Endometrial microvascular endothelial cells (primary cell): ENCODE measurements around the gene EID2B. TPM values are rescaled to one million over a fixed set of nuclear protein-coding genes. Genes with fewer than 3 reads are reported as not detected.

Source experiments
- in situ Hi-C: cut with HindIII; loops from 2 replicates; pipeline ENCODE4 v1.10.0; 2017; ENCODE audit warnings: low sequenced_read_pairs, low pct_unique_long_range_greater_than_20kb; ENCODE audit errors: inconsistent ontology term
- total RNA-seq: library from RNA; depleted of rRNA; stranded (reverse); fragments of >200 nt; gene quantifications from one replicate; pipeline ENCODE4 v1.2.3, GENCODE V29; 2015; ENCODE audit errors: inconsistent ontology term

EID2B gene, protein sequence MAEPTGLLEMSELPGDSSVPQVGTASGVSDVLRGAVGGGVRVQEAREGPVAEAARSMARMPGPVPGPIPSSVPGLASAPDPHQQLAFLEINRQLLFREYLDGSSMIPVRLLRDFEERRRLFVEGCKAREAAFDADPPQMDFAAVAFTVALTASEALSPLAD
- 2.3 TPM for total RNA-seq

DNA sequence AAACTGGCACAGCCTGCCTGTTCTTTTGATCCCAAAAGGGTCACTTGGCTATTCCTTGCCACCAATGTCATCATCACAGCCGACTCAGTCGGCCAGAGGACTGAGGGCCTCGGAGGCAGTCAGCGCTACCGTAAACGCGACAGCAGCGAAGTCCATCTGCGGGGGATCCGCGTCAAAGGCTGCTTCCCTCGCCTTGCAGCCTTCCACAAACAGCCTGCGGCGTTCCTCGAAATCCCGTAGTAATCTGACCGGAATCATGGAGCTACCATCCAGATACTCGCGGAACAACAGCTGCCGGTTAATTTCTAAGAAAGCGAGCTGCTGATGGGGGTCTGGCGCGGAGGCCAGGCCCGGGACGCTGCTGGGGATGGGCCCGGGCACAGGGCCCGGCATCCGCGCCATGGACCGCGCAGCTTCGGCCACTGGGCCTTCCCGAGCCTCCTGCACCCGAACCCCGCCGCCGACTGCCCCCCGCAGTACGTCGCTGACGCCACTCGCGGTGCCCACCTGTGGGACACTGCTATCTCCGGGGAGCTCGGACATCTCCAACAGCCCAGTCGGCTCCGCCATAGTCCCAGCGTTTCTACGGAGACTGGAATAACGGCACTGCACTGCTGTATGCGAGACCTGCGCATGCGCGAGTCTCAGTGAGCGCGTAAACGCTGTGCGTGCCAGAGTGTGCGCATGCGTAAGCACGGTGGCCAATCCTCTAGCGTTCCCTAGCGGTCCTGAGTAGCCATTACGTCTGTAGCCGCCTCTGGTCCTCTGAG, at the start of gene EID2B:
TSS of gene EID2B (minus strand) at position 620 of the 770 bp plus-strand sequence. CDS start at position 570, 50 bp downstream.
- in situ Hi-C loops, result no loop called here

DNA sequence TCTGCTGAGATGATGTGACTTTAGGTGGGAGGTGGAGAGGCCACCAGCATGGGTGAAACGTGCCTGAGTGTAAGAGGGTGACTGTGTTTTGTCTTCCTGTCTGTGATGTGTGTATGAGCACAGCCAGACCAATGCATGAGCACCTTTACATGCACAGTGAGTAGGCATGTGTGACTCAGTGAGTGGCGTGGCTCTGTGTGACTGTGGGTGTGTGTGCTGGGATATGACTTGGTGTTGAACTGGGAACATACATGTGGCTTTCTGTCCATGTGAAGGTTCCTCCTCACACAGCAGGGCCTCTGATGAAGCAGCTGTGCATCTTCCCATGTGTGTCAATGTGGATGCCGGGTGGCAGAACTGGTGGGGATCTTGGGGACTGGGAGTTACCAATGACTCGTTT, 49.8 kb upstream of the EID2B start:
- in situ Hi-C loops, result no loop called here

DNA sequence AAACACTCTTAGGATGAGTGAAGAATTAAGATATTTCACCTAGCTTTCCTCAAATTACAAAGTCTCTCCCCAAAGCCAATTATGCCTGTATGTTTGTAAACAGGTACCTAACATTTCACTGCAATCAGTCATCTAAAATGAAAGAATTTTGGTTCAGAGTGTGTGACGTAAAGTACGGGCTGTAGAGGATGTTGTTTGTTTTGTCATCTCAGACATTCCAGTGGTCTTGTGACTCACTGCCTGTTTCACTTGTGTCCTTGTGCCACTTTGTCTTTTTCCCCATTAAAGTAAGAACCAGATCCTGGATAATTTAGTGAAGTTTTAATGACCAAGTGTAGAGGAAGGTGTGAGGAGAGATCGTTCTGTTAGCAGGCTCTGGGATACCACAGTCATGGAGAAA, 36.0 kb upstream of the EID2B start:
- in situ Hi-C loops, result no loop called here

DNA sequence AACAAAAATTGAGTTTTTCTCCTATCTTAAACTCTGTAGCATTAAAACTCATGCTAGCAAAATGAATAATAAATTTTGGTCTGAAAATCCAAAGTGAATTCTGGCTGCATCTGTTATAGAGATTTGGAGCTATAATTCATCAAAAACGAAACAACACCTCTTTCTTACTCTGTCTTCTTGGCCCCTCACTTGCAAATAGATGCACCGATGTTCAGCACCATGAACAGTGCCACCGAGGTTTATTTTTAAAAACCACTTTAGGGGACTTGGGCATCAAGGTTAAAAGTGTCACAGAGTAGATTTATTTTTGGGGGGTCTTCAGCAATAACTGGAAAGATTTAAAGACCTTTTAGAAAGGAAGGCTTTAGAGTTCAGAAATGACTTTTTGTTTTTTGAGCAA, 33.4 kb upstream of the EID2B start:
- in situ Hi-C loops, result no loop called here

DNA sequence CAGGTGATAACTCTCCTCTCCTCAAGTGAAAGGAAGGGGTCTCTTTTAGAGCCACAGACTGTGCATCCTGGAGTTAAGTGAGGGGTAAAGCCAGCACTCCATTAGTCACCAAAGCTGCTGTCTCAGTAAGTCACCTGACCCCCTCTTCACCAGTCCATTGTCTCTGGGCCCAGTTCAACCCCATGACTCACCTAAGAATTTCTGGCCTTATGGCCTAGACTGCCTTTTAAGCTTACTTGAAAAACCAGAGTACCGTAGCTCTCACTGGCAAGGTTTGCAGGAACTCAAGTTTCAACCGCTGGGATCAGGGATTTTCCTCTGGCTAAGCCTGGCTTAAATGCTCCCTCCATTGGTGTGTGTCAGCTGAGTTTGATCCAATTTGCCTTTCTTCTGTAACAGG, 30.8 kb upstream of the EID2B start:
- in situ Hi-C loops, result no loop called here

DNA sequence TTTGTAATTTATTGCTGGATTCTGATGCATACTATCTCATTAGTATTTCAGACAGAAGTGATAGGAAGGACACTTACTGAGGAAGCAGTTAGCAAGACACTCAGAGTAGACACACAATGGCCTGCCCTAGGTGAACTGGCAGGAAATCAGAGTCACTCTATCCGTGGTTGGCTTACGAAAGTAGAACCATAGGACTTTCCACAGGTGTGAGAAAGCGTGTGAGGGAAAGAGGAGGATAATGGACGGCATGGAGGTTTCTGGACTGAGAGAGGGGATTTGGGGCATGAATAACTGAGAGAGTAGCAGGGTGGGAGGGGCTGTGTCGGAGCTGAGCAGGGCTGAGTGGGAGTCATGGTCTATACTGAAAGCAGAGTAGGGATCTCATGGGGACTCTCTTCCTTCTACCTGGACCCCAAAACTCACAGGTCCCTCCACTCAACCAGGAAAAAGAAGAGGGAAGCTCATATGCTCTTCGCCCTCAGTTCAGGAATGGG, 26.0 kb upstream of the EID2B start:
- in situ Hi-C loops, result no loop called here

DNA sequence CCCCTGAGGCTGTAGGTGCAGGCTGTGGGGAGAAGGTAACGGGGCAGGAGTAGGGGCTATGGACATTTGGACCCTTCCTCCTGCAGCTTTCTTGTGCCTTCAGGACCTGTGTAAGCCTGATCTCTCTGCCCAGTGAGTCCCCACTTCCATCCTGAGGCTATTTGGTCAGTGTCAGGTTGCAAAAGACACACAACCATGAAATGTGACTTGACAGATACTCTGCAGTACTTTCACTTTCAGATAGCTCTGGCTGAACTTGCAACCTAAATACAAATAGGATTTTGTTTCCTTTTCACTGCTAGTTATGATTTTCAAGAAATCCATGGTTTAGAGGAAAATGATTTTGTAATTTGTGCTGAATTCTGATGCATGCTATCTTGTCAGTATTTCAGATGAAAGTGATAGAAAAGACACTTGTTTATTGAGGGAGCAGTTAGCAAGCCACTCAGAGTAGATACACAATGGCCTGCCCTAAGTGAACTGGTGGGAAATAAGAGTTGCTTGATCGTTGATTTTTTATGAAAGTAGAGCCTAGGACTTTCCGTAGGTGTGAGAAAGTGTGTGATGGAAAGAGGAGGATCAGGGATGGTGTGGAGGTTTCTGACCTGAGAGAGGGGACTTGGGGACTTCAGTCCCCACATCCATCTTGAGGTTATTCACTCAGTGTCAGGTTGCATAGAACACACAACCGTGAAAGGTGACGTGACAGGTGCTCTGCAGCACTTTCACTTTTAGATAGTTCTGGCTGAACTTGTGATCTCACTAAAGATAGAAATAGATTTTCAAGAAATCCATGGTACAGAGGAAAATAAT, 25.4 kb upstream of the EID2B start:
- in situ Hi-C loops, result no loop called here

DNA sequence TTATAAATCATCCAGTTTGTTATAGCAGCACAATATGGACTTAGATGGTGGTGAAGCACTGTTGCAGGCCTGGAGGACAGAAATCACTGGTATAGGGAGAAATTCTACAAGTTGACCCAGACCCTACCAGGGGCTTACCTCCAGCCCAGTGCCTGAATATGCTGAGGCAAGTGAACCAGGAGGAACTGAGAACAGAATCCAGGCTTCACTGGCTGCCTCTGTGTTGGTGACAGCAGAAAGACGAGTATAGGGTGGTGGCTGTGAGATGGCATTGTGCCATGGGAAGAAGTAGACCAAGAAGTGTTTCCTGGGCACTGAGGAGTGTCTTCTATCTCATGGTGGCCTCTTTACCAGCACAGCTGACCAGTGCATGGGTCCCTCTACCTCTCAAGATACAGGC, 23.2 kb upstream of the EID2B start:
- in situ Hi-C loops, result no loop called here

DNA sequence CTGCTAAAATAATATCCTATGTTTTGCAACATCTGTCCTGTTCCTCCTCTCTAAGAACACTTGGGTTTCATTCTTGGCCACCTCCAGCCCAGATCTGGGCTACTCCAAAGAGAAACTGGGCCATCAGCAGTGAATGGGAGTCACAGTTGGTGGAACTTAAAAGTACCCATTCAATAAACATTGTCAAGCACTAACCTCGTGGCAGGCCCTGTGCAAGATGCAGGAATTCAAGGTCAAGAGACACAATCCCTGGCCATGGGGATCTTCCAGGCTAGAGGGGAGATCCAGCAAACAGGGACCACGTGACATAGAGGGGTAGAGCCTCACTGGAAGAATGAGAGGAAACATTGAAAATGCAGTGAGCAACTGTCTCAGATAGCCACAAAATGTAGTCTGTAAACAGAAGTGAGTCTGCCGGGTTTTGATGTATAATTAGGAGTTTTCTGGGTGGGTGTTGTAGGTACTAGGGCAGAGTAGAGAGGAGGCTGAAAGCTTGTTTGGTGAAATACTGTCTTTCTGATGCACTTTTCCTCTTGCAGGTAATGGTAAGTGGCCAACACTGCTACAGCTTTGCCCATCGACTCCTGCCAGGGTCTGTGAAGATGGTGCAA, 22.2 kb upstream of the EID2B start:
- in situ Hi-C loops, result no loop called here

DNA sequence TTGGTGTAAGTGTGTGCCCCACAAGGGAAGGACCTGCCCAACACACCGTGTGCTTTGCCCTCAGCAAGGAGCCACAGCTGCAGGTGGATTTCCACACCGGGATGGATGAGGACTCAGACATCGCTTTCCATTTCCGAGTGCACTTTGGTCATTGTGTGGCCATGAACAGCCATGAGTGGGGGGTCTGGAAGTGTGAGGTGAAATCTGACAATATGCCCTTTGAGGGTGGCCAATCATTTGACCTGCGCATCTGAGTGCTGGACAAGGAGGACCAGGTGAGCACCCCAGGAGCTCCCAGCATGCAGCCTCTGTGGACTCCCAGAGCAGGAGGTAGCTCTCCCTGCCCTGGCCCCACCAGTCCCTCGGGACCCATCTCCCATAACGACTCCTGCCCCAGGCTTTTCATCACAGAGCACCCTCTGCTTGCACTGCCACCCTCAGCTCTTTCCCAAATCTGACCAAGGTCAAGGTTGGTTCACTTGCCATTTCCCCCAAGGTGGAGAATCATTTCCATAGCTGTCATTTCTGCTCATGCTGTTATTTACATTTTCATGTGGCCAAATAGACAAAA, 20.5 kb upstream of the EID2B start:
- in situ Hi-C loops, result no loop called here

DNA sequence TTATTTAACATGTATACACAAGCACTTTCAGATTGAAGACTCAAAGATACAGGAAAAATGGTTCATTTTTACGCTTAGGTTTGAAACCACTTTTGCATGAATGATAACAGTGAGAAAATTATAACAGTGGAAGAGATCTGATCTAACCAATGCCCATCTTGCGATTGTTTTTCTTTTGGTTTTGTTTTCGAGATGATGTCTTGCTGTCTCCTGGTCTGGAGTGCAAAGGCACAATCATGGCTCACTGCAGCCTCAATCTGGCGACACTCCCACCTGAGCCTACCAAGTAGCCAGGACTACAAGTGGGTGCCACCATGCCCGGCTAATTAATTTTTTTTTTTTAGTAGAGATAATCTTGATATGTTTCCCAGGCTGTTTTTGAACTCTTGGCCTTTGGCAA, 17.5 kb upstream of the EID2B start:
- in situ Hi-C loops, result no loop called here

DNA sequence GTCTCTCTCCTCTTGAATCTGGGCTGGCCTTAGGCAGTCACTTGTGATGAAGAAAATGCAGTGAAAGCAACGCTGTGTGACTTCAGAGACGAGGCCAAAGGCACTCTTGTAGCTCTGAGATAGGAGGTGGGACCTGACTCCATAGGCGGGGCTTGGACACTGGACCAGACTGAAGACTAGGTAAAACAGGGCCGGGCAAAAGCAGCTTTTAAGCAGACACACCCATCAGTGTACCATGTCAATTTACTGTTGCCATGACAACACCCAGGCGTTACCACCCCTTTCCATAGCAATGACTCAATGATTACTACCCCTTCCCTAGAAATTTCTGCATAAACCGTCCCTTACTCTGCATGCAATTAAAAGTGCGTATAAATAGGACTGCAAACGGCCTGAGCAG, 13.9 kb upstream of the EID2B start:
- in situ Hi-C loops, result no loop called here

DNA sequence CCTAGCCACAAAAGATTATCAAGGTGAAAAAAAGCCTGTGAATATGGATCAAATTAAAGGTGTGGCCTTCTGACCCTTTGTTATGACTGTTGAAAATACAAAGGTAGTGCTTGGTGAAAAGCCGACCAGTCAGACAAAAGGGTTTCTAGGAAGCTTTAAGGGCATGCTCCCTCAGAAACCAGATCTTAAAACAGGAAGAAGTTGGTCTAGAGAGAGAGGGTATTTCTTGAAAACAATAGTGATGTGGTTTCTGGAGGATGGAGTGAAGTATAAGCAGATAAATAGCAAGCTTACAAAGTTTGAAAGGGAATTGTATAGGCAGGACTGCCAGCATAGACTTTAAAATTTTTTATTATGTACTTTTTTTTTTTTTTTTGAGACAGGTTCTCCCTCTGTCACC, 12.3 kb upstream of the EID2B start:
- in situ Hi-C loops, result no loop called here

DNA sequence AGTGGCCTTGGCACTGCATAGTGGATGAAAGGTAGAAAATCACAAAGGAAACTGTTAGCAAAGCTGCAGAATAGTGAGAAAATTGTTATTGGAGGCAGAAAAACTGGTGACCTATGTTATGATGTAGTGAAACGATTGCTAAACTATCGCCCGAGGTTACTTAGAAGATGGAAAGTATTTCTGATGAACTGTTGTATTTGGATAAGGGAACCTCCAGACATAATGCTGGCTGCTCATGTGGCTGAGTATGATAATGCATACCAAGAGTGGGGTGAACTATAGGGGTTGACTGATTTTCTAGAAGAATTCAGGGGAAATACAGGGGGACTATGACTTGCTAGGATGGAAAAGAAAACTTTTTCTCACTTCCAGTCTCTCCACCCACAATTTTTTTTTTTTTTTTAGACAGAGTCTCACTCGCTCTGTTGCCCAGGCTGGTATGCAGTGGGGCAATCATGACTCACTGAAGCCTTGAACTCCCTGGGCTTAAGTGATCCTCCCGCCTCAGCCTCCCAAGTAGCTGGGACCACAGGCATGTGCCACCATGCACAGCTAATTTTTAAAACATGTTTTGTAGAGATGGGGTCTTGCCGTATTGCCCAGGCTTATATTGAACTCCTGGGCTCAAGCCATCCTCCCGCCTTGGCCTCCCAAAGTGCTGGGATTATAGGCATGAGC, 11.7 kb upstream of the EID2B start:
- in situ Hi-C loops, result no loop called here

DNA sequence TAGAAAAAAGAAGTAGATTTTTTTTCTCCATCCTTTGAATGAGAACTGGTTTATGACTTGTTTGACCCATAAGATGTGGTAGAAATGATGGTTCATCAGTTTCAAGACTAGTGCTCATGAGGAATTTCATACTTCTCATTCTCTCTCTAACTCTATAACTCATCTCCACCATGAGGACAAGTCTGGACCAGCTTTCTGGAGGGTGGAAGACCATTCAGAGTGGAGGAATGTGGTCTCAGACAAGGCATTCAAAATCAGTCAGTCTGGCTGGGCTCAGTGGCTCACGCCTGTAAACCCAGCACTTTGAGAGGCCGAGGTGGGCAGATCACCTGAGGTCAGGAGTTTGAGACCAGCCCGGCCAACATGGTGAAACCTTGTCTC, 10.8 kb upstream of the EID2B start:
- in situ Hi-C loops, result no loop called here

DNA sequence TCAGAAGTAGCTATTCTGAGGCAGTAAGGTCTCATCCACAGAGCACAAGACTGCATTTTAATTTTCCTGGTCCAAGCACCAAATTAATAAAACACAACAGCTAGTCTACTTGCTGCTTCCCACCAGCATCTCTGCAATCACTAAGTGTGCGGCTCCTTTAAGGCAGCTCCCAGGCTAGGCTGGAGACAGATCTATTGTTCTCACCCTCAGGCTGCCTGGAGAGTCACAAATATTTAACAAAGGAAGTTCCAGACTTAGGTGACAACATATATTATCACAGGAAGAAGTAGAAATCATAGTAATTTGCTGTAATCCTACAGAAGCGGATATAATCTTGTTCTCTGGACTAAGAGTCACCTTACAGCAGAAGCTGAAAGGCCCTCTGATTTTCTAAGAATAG, 9.6 kb upstream of the EID2B start:
- in situ Hi-C loops, result no loop called here

DNA sequence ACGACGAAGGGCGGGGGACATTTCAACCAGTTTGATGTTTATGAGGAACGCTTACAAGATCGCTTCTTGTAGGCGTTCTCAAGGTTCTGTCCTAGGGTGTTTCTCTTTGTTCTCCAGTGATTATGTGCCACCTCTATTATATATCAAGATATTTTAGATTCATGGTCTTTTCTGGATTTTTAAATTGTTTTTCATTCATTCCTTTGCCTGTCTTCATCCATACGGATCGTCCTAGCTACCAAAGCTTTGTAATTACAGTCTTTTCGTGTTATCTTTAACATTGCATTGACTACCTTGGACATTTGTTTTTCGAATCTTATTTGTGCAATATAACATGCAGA, 7.7 kb upstream of the EID2B start:
- in situ Hi-C loops, result no loop called here

DNA sequence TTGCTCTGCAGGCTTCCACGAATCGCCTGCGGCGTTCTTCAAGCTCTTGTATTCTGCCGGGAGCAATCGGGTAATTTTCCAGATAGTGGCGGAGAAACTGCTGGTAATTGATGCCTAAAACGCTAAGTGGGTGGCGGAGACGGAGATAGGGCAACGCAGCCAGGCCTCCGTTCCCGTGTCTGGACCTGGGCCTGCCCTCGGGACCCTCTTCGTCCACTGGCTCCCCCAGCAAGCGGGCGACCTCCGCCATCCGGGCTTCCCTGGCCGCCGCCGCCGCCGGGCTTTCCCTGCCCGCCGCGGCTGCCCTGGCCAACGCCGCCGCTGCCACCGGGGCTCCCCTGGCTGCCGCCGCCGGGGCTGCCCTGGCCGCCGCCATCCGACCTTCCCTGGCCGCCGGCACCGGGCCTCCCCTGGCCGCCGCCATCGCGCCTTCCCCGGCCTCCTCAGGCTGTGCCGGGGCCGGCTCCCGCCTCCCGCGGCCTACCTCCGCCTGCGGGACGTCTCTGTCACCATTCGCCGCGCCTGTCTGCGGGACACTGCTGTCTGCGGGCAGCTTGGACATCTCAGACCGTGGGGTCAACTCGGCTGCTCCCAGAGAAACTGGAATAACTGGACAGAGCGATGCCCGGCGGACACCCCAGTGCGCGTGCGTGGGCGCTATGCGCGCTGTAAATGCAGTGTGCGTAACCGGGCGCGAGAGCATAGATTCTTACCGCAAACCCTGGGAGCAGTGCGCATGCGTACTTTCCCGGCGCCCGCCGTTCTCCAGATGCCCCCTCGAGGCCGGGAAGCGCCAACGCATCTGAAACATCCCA, 7.1 kb upstream of the EID2B start, which contains the start of gene EID2:
TSS of gene EID2 (minus strand) at position 644 of the 815 bp plus-strand sequence. CDS start at position 562, 82 bp downstream.
- in situ Hi-C loops, result no loop called here
